G401.6 (cell line): Measurements from ENCODE around the gene BCL7C.
"Not testable (repeated sequence)": the region's sequence is repeated elsewhere in the genome, so short reads cannot be mapped to it uniquely, and the experiment has no call there.

Experiments used
- FAIRE-seq: peaks from 2 replicates; lab custom pipeline; 2012; peaks lifted over from hg19 to GRCh38; lab: Jason Lieb, UNC

BCL7C gene

DNA sequence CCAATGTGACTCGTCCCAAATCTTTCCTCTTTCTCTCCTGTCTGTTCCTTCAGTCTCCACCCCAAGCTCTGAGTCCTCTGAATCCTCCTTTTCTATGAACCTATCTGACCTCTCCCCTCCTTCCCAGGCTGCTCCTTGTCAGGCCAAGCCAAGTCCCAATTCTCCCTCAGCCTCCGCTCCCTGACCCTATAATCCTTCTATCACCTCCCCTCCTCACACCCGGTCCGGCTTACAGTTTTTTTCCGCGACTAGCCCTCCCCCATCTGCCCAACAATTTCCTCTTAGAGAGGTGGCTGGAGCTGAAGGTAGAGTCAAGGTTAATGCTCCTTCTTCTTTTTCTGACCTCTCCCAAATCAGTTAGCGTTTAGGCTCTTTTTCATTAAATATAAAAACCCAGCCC lies 33.1 kb downstream of the BCL7C start:
- not testable (repeated sequence) for FAIRE-seq

- no peak for FAIRE-seq
These were observed 35.0 kb downstream of the BCL7C start for GRCh38 chr16:30858829-30859423.

GRCh38 chr16:30858111-30858495 lies 35.8 kb downstream of the BCL7C start:
- FAIRE-seq, result no peak

GRCh38 chr16:30853758-30854157 lies 40.1 kb downstream of the BCL7C start:
- FAIRE-seq, result no peak

DNA sequence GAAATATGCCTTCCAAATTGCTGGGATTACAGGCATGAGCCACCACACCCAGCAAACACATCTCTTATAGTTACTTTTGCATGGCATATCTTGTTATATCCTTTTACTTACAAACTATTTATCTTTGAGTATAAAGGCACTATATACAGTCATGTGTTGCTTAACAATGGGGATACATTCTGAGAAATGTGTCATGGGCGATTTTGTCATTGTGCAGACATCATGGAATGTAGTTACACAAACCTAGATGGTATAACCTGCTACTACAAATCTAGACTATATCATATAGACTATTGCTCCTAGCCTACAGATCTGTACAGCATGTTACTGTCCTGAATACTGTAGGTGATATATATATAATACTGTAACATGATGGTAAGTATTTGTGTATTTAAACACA lies 43.6 kb downstream of the BCL7C start:
- no peak for FAIRE-seq

DNA sequence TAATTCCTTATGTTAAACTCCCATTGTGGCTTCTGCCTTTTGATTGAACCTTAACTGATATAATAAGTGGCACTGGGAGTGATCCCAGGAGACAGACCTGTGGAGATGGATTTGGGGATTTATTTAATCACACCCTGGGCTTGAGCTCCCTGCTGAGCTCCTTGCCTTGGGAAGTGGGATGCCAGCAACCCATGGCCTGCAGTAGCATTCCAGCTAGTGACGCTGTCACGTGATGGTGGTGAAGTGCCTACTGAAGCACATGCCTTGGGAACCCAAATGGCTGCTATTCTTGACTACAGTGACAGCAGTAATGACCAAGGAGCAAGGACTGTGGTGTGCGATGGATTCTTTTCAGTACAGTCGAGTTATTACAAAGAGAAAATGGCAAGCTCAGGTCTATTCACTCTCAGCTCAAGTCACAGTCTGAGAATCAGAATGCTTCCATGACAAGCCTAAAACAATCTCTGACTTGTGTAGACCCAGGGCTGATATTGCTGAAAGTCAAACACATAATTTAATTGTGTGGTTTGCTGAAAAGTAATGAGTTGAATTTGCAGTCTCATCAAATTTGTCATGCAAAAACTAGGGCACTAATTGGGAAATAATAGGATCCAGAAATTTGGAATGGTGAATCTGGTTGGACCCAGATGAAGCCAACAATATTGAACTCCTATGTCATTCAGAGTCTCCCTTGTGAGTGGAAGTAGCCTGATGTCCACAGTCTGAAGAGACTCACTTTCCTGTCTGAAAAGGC lies 47.1 kb downstream of the BCL7C start:
- no peak for FAIRE-seq

DNA sequence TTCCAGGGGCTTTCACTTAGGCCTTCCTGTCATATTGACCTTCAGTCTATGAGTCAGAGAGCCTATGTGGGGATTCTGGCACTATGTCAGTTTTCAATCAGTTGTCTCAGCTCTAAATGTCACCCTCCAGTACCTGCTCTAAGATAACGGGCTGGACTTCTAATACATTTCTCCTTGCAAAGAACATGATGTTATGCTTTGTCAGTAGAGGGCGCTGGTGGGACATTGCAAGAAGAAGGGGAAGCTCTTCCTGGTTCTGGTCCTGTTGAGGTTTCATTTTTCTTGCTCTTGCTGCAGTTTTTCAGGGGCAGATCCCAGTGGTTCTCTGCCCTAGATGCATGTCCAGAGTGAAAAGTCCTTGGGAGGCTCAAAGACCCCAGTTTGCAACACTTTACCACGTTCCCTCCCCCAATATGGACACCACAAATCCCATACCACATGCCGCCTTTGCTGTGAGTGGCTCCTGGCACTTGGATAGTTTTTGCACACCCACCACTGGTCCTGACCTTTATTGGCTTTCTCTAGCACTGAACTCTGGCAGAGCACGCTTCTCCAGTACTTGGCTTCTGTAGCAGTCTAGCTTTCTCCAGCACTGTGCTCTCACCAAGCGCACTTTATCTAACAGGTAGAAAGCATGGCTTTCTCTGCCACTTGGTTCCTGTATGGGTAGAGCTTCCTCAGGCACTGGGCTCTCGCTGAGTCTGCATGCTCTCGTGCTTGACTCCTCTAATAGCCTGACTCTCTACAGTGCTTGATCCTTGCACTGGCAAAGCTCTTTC lies 49.0 kb downstream of the BCL7C start:
- peak; percentile 82 for FAIRE-seq

GRCh38 chr16:30844346-30844670 lies 49.6 kb downstream of the BCL7C start:
- no peak for FAIRE-seq

DNA sequence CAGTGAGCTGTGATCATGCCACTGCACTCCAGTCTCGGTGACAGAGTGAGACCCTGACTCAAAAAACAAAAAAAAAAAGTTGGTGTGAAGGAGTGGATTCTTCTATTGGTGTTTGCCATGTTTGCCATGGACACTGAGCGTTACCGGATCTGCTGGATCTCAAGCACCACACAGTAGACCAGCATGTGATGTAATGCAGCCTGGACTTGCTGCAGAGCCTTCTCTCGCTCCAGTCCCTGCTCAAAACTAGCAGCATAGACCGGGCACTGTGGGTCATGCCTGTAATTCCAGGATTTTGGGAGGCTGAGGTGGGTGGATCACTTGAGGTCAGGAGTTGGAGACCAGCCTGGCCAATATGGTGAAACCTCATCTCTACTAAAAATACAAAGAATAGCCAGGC lies 50.4 kb downstream of the BCL7C start:
- no peak for FAIRE-seq

GRCh38 chr16:30842971-30843370 lies 50.9 kb downstream of the BCL7C start:
- FAIRE-seq, result no peak

DNA sequence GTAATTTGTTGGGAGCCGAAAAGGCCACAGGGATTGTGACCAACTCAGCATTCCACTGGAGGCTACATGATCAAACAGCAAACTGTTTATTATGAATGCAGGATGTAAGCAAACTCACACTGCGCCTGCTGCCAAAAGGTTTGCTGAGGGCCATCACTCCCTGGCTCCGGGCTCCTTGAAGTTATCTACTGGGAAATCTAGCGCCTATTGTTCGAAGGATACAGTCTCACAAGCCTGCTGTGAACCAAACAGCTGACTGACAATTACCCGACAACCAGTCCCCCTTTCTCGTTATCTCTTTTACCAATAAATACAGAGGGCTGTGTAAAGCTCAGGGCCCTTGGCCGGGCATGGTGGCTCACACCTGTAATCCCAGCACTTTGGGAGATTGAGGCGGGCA lies 52.5 kb downstream of the BCL7C start:
- FAIRE-seq, result no peak

GRCh38 chr16:30840611-30841010 lies 53.3 kb downstream of the BCL7C start:
- FAIRE-seq, result no peak

- no peak for FAIRE-seq
These were observed 54.2 kb downstream of the BCL7C start for GRCh38 chr16:30839523-30840227.

GRCh38 chr16:30838876-30839471 lies 54.9 kb downstream of the BCL7C start:
- no peak for FAIRE-seq

DNA sequence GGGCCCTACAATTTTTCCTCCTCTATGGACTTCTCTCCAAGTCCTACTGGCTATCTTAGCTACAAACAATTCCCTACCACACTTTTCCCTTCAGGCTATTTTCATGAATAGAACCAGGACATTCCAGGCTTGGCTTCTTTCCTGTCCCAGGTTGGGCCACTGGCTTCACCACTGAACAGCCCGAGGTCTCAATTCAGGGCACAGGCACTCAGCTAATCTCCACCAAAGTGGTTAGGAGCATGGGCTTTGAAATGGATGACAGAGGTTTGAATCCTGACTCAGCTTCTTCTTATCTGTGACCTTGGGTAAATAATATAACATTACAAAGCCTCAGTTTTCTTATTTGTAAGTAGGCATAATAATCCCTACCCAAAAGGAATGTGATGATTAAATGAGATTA lies 56.0 kb downstream of the BCL7C start:
- no peak for FAIRE-seq
